HG02870 (cell line): ENCODE data around the gene CHRNA5.
"Not testable (repeated sequence)": the region's sequence is repeated elsewhere in the genome, so short reads cannot be mapped to it uniquely, and the experiment has no call there.

Source experiments
- ATAC-seq: cut with Tn5 transposase; IDR thresholded peaks from one replicate; pipeline ENCODE4 v1.9.1; 2021; ENCODE audit warnings: mild to moderate bottlenecking, moderate library complexity; ENCODE audit not compliant: unreplicated experiment

CHRNA5 gene

GRCh38 chr15:78564743-78565096 is 600 bp upstream of the CHRNA5 start:
- ATAC-seq, result no peak

- no peak for ATAC-seq
Observed at GRCh38 chr15:78565951-78566774, 843 bp downstream of the CHRNA5 start.

GRCh38 chr15:78567531-78567930 is 2.2 kb downstream of the CHRNA5 start:
- ATAC-seq, result no peak

DNA sequence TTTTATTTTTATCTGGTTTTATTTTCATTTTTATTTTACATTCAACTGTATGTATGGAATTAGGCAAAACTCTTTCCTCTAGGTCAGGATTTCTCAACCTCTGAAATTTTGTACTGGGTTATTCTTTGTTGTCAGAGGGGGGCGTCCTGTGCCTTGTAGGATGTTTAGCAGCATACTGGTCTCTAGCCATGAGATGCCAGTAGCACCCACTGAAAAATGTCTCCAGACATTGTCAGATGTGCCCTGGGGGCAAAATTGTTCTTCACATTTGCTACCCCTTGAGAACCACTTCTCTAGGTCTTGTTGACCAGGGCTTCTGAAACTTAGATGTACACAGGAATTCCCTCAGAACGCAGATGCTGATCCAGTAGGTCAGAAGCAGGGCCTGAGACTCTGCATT is 5.4 kb downstream of the CHRNA5 start:
- no peak for ATAC-seq

- no peak for ATAC-seq
Observed at GRCh38 chr15:78571382-78571781, 6.1 kb downstream of the CHRNA5 start.

GRCh38 chr15:78573416-78573815 is 8.1 kb downstream of the CHRNA5 start:
- no peak for ATAC-seq

GRCh38 chr15:78574944-78575343 is 9.6 kb downstream of the CHRNA5 start:
- ATAC-seq, result no peak

DNA sequence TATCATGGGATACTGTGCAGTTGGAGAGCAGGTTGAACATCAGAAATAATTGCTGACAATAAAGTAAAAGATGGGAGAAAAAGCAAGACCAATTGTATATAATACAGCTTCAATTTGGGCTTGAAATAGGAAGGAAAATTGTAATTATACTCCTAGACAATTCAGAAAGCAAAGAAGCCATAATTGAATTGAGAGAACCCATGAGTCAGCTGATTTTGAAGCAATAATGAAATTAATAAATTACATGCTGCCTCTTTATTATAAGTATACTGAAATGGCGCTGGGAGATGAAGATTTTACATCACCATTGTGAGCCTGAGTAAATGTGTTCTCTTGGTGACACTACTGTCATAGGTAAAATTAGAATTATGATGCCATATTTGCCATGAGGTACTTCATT is 32.3 kb downstream of the CHRNA5 start:
- ATAC-seq, result no peak

- ATAC-seq, result no peak
Observed at GRCh38 chr15:78598348-78598747, 33.0 kb downstream of the CHRNA5 start.

DNA sequence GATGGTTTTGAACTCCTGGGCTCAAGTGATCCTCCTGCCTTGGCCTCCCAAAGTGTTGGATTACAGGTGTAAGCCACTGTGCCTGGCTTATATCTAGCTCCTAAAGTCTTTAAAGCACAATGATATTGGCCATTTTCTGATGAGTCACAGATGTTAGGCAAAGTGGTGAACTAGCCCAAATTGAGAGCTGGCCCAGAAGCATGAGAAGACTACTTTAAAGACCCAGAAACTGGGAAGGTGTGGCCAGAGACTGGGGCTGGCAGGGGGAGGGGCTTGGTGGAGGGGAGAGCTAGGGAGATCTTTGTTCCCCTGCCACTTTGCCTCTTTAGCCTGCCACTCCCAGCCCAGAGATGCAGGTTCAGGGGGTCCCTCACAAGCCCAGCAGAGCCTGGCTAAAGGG is 33.9 kb downstream of the CHRNA5 start:
- no peak for ATAC-seq

GRCh38 chr15:78603467-78603866 is 38.1 kb downstream of the CHRNA5 start:
- ATAC-seq, result no peak

DNA sequence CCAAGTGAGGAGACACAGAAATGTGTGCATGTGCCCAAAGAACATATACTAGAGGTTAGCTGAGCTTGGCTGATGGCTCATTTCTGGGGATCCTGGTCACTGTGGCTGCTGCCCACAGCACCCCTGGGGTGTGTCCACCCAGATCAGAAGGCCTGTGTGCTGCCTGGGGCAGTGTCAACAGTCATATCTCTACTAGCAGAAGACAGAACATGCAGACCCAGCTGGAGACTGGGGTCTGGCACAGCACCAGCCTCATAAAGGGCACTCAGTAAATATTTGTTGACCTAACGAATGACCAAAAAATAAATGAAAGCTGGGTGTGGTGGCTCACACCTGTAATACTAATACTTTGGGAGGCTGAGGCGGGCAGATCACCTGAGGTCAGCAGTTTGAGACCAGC is 39.1 kb downstream of the CHRNA5 start:
- no peak for ATAC-seq

- no peak for ATAC-seq
Observed at GRCh38 chr15:78605201-78605600, 39.9 kb downstream of the CHRNA5 start.

DNA sequence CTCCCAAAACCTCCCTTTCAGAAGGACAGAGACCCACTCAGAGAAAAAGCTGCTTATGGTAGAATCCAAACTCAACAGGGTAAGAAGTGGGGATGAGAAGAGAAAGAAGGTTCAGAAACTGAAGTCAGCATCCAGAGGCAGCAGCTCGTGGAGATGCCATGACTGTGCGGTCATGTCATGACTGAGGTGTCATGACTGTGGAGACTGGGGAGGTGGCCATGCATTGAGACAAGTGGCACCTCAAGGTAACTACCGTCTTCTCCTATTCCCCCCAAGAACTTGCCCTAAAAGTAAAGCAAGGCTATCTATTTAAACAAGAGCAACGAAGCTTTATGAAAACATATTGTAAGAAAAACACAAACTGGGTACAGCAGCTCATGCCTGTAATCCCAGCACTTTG is 40.4 kb downstream of the CHRNA5 start:
- ATAC-seq, result no peak

DNA sequence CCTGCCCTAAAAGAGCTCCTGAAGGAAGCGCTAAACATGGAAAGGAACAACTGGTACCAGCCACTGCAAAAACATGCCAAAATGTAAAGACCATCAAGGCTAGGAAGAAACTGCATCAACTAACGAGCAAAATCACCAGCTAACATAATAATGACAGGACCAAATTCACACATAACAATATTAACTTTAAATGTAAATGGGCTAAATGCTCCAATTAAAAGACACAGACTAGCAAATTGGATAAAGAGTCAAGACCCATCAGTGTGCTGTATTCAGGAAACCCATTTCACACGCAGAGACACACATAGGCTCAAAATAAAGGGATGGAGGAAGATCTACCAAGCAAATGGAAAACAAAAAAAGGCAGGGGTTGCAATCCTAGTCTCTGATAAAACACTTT is 44.2 kb downstream of the CHRNA5 start:
- not testable (repeated sequence) for ATAC-seq

GRCh38 chr15:78614021-78614420 is 48.7 kb downstream of the CHRNA5 start:
- ATAC-seq, result no peak

GRCh38 chr15:78615151-78615589 is 49.9 kb downstream of the CHRNA5 start:
- ATAC-seq, result no peak

GRCh38 chr15:78616506-78616905 is 51.2 kb downstream of the CHRNA5 start:
- no peak for ATAC-seq

GRCh38 chr15:78617076-78617475 is 51.8 kb downstream of the CHRNA5 start:
- no peak for ATAC-seq

GRCh38 chr15:78617516-78617915 is 52.2 kb downstream of the CHRNA5 start:
- ATAC-seq, result no peak

GRCh38 chr15:78618064-78618463 is 52.7 kb downstream of the CHRNA5 start:
- ATAC-seq, result no peak

- ATAC-seq, result no peak
Observed at GRCh38 chr15:78618490-78618934, 53.2 kb downstream of the CHRNA5 start.
